G401.6 (cell line): Measurements from ENCODE around the gene GTPBP10.

Experiments
- FAIRE-seq: peaks from 2 replicates; lab custom pipeline; 2012; peaks lifted over from hg19 to GRCh38; lab: Jason Lieb, UNC

GTPBP10 gene

DNA sequence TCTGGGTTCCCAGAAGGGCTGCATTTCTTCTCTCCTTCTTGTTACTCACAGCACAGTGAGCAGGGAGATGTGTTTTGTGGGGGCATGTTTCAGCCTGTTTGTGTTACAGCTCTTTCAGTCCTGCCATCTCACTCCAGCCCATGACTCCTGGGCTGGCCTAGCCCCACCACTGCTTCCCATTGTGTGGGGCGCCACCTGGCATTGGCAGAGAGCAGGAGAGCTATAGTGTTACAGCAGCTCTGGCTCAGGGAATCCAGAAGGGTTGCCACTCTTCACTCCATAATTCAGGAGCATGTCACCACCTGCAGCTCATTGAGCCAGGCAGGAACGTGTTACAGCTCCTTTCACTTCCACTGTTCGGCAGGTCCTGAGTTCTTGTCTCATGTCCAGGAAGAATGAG lies 86.7 kb downstream of the GTPBP10 start:
- no peak for FAIRE-seq
